HepG2 (cell line): ENCODE measurements around the gene SLC25A11. TPM values are rescaled to one million over a fixed set of nuclear protein-coding genes. Genes with fewer than 3 reads are reported as not detected.

Experiments
- ARID3A ChIP-seq: IDR thresholded peaks from 2 replicates; pipeline ENCODE4 v1.6.1; 2012; ENCODE audit warnings: low read depth, low read length, improper control_type of control experiment
- ARNTL ChIP-seq: sonication (generic); formaldehyde crosslinking; IDR thresholded peaks from 2 replicates; pipeline ENCODE4 v1.4.0; 2020; ENCODE audit warnings: mild to moderate bottlenecking, missing genetic modification reagents
- EZH2 ChIP-seq: conservative IDR thresholded peaks from 2 replicates; pipeline ENCODE4 v1.6.1; 2012; ENCODE audit warnings: mild to moderate bottlenecking, low read depth, low read length, moderate library complexity
- GMEB1 ChIP-seq: sonication (generic); formaldehyde crosslinking; IDR thresholded peaks from 2 replicates; pipeline ENCODE4 v1.5.1; 2020; ENCODE audit warnings: missing genetic modification reagents, mild to moderate bottlenecking, borderline replicate concordance
- IRF2 ChIP-seq: IDR thresholded peaks from 2 replicates; pipeline ENCODE4 v1.6.1; 2018; ENCODE audit warnings: missing genetic modification reagents, missing compliant biosample characterization
- SOX5 ChIP-seq: IDR thresholded peaks from 2 replicates; pipeline ENCODE4 v1.6.1; 2016; ENCODE audit warnings: borderline replicate concordance
- ZBTB1 ChIP-seq: sonication (generic); formaldehyde crosslinking; IDR thresholded peaks from 2 replicates; pipeline ENCODE4 v1.4.0; 2020; ENCODE audit warnings: missing genetic modification reagents, borderline replicate concordance
- ZNF101 ChIP-seq: sonication (generic); formaldehyde crosslinking; IDR thresholded peaks from 2 replicates; pipeline ENCODE4 v1.4.0; 2020; ENCODE audit warnings: mild to moderate bottlenecking, low read depth, missing genetic modification reagents, borderline replicate concordance
- ZNF20 ChIP-seq: sonication (generic); formaldehyde crosslinking; IDR thresholded peaks from 2 replicates; pipeline ENCODE4 v1.4.0; 2020; ENCODE audit warnings: mild to moderate bottlenecking, moderate library complexity, missing genetic modification reagents
- ZNF605 ChIP-seq: sonication (generic); formaldehyde crosslinking; IDR thresholded peaks from 2 replicates; pipeline ENCODE4 v1.8.0; 2022; ENCODE audit warnings: mild to moderate bottlenecking, missing genetic modification reagents
- ZNF674 ChIP-seq: sonication (generic); formaldehyde crosslinking; IDR thresholded peaks from 2 replicates; pipeline ENCODE4 v1.5.0; 2020; ENCODE audit warnings: low read depth, mild to moderate bottlenecking, missing genetic modification reagents
- polyA plus RNA-seq, 8 experiments: library from polyadenylated mRNA; depleted of rRNA in 3 of 8; stranded (reverse) in 7 of 8; unstranded in 1 of 8; fragments of >200 nt; fragmentation: Illumina TruSeq in 4 of 8; extraction: Trizol in 4 of 8; gene quantifications; 2 replicates each; pipeline versions ENCODE4 v1.2.1 to v1.2.3, GENCODE V29; 2011 to 2016; ENCODE audit warnings: low read depth in 4 of 8, missing spikeins in 1 of 8, mixed read lengths in 1 of 8; ENCODE audit not compliant: insufficient read depth in 1 of 8
- total RNA-seq, 5 experiments: library from RNA; depleted of rRNA; stranded (reverse); fragments of >200 nt; fragmentation: Illumina TruSeq; extraction: Trizol; gene quantifications; 2 replicates each; pipeline ENCODE4 v1.2.3, GENCODE V29; 2016; ENCODE audit warnings: low read depth in 1 of 5
- TF ChIP-seq, protein P1 (sequence below): sonication (generic); formaldehyde crosslinking; IDR thresholded peaks from 2 replicates; pipeline ENCODE4 v1.4.0; 2020; ENCODE audit warnings: mild to moderate bottlenecking, missing genetic modification reagents
- TF ChIP-seq, protein P2 (sequence below): sonication (generic); formaldehyde crosslinking; IDR thresholded peaks from 2 replicates; pipeline ENCODE4 v1.5.0; 2020; ENCODE audit warnings: missing genetic modification reagents
- TF ChIP-seq, protein P3 (sequence below): sonication (generic); formaldehyde crosslinking; IDR thresholded peaks from 2 replicates; pipeline ENCODE4 v1.4.0; 2020; ENCODE audit warnings: missing genetic modification reagents
- TF ChIP-seq, protein P4 (sequence below): sonication (generic); formaldehyde crosslinking; IDR thresholded peaks from 2 replicates; pipeline ENCODE4 v1.5.1; 2020; ENCODE audit warnings: mild to moderate bottlenecking, moderate library complexity, missing genetic modification reagents
- TF ChIP-seq, protein P5 (sequence below): sonication (generic); formaldehyde crosslinking; IDR thresholded peaks from 2 replicates; pipeline ENCODE4 v1.4.0; 2020; ENCODE audit warnings: mild to moderate bottlenecking, missing genetic modification reagents, borderline replicate concordance
- TF ChIP-seq, protein P6 (sequence below): sonication (generic); formaldehyde crosslinking; IDR thresholded peaks from 2 replicates; pipeline ENCODE4 v1.4.0; 2020; ENCODE audit warnings: missing genetic modification reagents; ENCODE audit errors: not compliant biosample characterization

SLC25A11 gene
- total and polyA plus RNA-seq, 2 of the 13 experiments (the other 11 are each of a cell fraction or from before 2014, with no cell fraction given) = 35.4 to 47.2 TPM

GRCh38 chr17:4966844-4967538 lies 27.1 kb upstream of the SLC25A11 start (continued):
- TF ChIP-seq GMEB1 (CRISPR knock-in tag) (peak; percentile 24; the same call in 1 of the 2 replicates), ZNF674 (CRISPR knock-in tag) (no peak), ARNTL (no peak), ZNF605 (CRISPR knock-in tag) (peak; percentile 86; the same call in 1 of the 2 replicates), ZBTB1 (CRISPR knock-in tag) (no peak), IRF2 (CRISPR knock-in tag) (no peak), EZH2 (no peak), ZNF101 (CRISPR knock-in tag) (no peak), SOX5 (CRISPR knock-in tag) (no peak), ZNF20 (CRISPR knock-in tag) (no peak), ARID3A (peak; percentile 44; the same call in 1 of the 2 replicates)
- TF ChIP-seq, protein P1, sequence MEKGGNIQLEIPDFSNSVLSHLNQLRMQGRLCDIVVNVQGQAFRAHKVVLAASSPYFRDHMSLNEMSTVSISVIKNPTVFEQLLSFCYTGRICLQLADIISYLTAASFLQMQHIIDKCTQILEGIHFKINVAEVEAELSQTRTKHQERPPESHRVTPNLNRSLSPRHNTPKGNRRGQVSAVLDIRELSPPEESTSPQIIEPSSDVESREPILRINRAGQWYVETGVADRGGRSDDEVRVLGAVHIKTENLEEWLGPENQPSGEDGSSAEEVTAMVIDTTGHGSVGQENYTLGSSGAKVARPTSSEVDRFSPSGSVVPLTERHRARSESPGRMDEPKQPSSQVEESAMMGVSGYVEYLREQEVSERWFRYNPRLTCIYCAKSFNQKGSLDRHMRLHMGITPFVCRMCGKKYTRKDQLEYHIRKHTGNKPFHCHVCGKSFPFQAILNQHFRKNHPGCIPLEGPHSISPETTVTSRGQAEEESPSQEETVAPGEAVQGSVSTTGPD (CRISPR knock-in tag) = no peak
- TF ChIP-seq, protein P2, sequence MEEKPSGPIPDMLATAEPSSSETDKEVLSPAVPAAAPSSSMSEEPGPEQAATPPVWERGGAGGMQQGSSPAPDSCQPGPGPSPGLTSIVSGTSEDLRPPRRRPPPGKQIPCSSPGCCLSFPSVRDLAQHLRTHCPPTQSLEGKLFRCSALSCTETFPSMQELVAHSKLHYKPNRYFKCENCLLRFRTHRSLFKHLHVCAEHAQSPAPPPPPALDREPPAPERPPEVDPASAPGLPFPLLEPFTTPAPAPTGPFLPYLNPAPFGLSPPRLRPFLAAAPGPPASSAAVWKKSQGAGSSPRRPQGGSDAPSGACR (CRISPR knock-in tag) = no peak
- TF ChIP-seq, protein P3, sequence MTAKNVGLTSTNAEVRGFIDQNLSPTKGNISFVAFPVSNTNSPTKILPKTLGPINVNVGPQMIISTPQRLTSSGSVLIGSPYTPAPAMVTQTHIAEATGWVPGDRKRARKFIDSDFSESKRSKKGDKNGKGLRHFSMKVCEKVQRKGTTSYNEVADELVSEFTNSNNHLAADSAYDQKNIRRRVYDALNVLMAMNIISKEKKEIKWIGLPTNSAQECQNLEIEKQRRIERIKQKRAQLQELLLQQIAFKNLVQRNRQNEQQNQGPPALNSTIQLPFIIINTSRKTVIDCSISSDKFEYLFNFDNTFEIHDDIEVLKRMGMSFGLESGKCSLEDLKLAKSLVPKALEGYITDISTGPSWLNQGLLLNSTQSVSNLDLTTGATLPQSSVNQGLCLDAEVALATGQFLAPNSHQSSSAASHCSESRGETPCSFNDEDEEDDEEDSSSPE (CRISPR knock-in tag) = peak; percentile 45
- TF ChIP-seq, protein P4, sequence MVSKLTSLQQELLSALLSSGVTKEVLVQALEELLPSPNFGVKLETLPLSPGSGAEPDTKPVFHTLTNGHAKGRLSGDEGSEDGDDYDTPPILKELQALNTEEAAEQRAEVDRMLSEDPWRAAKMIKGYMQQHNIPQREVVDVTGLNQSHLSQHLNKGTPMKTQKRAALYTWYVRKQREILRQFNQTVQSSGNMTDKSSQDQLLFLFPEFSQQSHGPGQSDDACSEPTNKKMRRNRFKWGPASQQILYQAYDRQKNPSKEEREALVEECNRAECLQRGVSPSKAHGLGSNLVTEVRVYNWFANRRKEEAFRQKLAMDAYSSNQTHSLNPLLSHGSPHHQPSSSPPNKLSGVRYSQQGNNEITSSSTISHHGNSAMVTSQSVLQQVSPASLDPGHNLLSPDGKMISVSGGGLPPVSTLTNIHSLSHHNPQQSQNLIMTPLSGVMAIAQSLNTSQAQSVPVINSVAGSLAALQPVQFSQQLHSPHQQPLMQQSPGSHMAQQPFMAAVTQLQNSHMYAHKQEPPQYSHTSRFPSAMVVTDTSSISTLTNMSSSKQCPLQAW (CRISPR knock-in tag) = 0 out of 2 replicates have a peak, but pooled peaks have one; percentile 31
- TF ChIP-seq, protein P5, sequence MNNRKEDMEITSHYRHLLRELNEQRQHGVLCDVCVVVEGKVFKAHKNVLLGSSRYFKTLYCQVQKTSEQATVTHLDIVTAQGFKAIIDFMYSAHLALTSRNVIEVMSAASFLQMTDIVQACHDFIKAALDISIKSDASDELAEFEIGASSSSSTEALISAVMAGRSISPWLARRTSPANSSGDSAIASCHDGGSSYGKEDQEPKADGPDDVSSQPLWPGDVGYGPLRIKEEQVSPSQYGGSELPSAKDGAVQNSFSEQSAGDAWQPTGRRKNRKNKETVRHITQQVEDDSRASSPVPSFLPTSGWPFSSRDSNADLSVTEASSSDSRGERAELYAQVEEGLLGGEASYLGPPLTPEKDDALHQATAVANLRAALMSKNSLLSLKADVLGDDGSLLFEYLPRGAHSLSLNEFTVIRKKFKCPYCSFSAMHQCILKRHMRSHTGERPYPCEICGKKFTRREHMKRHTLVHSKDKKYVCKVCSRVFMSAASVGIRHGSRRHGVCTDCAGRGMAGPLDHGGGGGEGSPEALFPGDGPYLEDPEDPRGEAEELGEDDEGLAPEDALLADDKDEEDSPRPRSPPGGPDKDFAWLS (CRISPR knock-in tag) = no peak
- TF ChIP-seq, protein P6, sequence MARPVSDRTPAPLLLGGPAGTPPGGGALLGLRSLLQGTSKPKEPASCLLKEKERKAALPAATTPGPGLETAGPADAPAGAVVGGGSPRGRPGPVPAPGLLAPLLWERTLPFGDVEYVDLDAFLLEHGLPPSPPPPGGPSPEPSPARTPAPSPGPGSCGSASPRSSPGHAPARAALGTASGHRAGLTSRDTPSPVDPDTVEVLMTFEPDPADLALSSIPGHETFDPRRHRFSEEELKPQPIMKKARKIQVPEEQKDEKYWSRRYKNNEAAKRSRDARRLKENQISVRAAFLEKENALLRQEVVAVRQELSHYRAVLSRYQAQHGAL (CRISPR knock-in tag) = peak; percentile 55
